Measurements from ENCODE around the gene AMPH.

DNA sequence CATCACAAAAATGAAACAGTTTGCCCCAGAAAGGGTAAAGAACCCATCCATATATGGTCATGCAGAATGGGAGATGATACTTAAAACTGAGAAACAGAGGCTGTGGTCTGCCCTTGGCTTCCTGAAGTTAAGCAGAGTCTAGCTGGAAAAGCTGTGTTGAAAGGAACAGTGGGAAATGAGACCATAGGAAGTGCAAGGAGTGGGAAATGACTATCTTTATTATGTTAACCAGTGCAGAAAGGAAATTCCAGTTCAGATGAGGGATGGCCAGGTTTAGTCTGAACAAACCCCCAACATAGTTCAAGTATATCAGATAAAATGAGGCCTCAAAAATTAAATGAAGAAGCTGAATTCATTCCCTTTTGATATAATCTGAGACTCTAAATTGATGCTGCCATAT lies 245.5 kb downstream of the AMPH start:
- TF ChIP-seq POLR2AphosphoS5 (IDR thresholded peaks at IDR 0.05; ENCODE audit: low read depth) = no peak
- TF ChIP-seq, protein P1, sequence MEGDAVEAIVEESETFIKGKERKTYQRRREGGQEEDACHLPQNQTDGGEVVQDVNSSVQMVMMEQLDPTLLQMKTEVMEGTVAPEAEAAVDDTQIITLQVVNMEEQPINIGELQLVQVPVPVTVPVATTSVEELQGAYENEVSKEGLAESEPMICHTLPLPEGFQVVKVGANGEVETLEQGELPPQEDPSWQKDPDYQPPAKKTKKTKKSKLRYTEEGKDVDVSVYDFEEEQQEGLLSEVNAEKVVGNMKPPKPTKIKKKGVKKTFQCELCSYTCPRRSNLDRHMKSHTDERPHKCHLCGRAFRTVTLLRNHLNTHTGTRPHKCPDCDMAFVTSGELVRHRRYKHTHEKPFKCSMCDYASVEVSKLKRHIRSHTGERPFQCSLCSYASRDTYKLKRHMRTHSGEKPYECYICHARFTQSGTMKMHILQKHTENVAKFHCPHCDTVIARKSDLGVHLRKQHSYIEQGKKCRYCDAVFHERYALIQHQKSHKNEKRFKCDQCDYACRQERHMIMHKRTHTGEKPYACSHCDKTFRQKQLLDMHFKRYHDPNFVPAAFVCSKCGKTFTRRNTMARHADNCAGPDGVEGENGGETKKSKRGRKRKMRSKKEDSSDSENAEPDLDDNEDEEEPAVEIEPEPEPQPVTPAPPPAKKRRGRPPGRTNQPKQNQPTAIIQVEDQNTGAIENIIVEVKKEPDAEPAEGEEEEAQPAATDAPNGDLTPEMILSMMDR (IDR thresholded peaks at IDR 0.05; ENCODE audit: insufficient read depth, low read length) = no peak
- TF ChIP-seq GABPA (IDR thresholded peaks at IDR 0.05; ENCODE audit: low read depth) = no peak

Measured in HL-60 (cell line).